HL-60 (cell line): ENCODE measurements around the gene NEU2.

Experiments
- CTCF ChIP-seq: IDR thresholded peaks from one replicate; pipeline ENCODE4 v1.5.1; 2011; ENCODE audit warnings: low read length, control low read depth, inconsistent platforms; ENCODE audit not compliant: insufficient read depth
- SPI1 ChIP-seq: IDR thresholded peaks from 2 replicates; pipeline ENCODE4 v1.6.1; 2012; ENCODE audit warnings: low read depth, mild to moderate bottlenecking, borderline replicate concordance

GRCh38 chr2:232983669-232984140 is 48.8 kb upstream of the NEU2 start:
- no peak for TF ChIP-seq CTCF
- TF ChIP-seq SPI1: no peak
